Head of caudate nucleus (tissue), 42 donors: Measurements from ENCODE around the gene OR5W2.
"Not testable (repeated sequence)": the region's sequence is repeated elsewhere in the genome, so short reads cannot be mapped to it uniquely, and the experiment has no call there.

Experiments used
- DNase-seq, 42 donors: peaks; one replicate each; pipeline versions ENCODE4 v3.0.0 to v3.0.0-alpha.2; 2020 to 2021; ENCODE audit warnings: mixed read lengths in 7 of 42
- intact Hi-C: fragments of 100-400 bp; cut with DNase I; formaldehyde crosslinking; loops from one replicate; pipeline ENCODE4 v1.15.0; 2022

Gene OR5W2

DNA sequence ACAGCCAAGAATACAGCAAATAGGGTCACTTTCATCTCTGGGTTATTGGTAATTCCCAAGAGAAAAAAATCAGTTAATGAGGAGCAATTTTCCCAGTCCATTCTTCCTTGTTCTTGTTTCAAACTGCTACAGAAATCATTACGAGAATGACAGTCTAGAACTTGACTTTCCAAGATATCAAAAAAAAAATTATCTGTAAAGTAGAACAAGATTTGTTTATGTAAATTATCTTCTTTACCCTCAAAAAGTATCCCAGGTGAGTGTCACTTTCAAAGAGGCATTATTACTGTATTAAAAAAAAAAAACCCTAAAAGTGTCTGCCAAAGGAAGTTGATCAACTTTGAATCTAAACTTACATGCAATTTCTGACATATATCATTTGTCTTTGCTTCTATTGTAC, at the start of gene OR5W2:
OR5W2 (minus strand) TSS at position 101 of the 400 bp plus-strand sequence; CDS start at position 101, 0 bp downstream.
- intact Hi-C loops, result no loop called here
- no peak for DNase-seq

DNA sequence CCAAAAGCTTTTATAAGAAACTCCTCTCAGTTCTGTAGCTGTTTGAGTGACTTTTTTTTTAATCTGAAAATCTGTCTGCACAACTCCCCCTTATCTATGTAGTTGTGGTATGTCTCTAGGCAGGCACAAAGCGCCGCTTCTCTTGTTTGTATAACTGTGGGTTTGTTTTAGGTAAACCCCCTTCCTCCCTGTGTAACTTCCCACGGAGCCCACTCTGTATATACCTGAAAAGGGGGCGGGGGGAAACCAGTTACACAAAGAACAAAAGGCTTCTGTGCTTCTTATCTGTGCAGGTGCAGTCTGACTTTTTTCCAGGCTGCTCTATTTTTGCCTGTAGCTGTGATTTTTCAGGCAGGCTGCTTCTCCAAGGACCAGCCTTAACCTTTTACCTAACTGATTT, 42.1 kb upstream of the OR5W2 start:
- no peak for DNase-seq
- intact Hi-C loops, result no loop called here

DNA sequence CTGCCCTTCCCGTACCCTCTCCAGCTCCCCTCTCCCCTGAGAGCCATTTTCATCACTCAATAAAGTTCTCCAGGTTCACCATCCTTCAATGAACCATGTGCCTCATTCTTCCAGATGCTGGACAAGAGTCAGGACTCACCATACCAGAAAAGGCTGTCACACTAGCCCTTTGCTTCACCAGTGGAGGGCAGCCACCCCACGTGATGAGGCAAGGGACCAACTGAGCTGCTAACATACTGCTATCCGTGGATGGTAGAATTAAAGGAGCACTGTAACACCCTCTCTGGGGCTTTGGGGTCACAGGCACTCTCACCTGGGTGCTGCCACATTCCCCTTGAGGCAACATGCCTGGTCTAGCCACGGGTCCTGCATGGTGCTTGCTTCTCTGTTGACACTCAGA, 34.9 kb upstream of the OR5W2 start:
- no peak for DNase-seq
- intact Hi-C loops, result no loop called here

GRCh38 chr11:55942785-55943392, 28.5 kb upstream of the OR5W2 start:
- intact Hi-C loops, result no loop called here
- DNase-seq, result peak in 5 of 42 donors; percentile 2 to 39 (median 5)

- intact Hi-C loops, result no loop called here
- DNase-seq, result no peak
Observed at GRCh38 chr11:55936300-55936699, 21.9 kb upstream of the OR5W2 start, which contains the start of gene OR5I1. TSS of gene OR5I1 (minus strand) at chr11:55936400. CDS start at chr11:55936400, 0 bp downstream.

GRCh38 chr11:55920537-55920936, 6.2 kb upstream of the OR5W2 start:
- no peak for DNase-seq
- intact Hi-C loops, result no loop called here

GRCh38 chr11:55902308-55902707, 12.1 kb downstream of the OR5W2 start:
- intact Hi-C loops, result no loop called here
- no peak for DNase-seq

- intact Hi-C loops, result no loop called here
- no peak for DNase-seq
Observed at GRCh38 chr11:55895216-55895615, 19.2 kb downstream of the OR5W2 start.

GRCh38 chr11:55885481-55885880, 28.9 kb downstream of the OR5W2 start:
- intact Hi-C loops, DNase-seq: not testable (repeated sequence)

DNA sequence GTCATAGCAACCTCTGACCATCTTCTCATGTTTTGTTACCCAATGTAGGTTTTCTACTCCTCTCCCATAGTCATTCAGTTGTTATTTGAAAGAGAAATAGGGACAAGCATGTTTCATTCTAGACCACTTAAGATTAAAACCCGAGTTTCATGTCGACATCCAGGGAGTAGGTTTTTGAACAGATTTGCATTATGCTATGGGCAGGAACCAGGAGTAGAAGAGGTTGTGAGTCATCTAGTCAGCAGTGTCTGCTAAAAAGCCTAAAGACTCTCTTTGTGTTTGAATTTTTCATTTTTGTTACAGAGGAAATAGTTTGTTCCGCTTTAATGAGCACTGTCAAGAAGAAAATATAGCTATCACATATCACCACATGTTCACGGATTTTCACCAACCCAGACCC, 29.4 kb downstream of the OR5W2 start:
- DNase-seq, intact Hi-C loops: not testable (repeated sequence)

DNA sequence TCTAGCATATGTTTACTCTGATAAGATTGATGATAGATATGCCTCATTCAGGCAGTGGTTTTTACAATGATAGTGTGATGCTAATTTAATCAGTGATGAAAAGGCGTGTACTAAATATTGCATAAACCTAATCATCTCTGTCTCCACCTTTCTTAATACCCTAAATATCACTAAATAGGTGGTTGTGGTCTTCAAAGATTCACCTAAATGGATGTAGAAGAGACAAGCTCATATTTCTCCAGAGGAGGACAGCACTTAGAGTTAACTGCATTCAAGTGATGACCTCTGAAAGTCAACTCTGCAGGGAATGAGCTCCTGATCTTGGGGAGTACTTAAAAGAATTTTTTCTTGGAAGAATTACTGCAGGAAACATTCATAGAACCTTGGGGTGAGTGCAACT, 31.4 kb downstream of the OR5W2 start, which contains the start of gene TRIM51:
TRIM51 (plus strand) TSS at position 301 of the 400 bp plus-strand sequence. CDS start 2,132 bp downstream, outside the sequence.
- DNase-seq, intact Hi-C loops: not testable (repeated sequence)

GRCh38 chr11:55873146-55873545, 41.2 kb downstream of the OR5W2 start:
- DNase-seq, result peak in 4 of 42 donors; percentile 8 to 38 (median 20)

DNA sequence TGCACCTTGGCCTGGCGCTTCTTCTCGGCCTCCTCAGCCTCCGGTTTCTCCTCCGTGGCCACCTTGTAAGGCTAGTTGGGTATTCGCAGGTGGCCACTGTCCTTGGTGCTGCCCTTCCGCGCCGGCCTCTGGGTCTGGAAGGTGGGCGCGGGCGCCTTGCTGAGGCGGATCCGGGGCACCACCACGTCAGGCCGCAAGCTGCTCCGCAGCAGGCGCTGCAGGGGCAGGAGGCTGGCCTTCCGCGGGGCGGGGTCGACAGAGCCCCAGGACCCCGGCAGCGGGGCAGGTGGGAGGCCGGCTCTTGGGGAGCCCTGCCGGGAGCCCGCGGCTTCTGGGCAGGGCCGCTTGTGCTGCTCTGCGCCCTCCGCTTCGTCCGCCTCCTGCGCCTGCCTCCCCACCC, 41.7 kb downstream of the OR5W2 start:
- DNase-seq, intact Hi-C loops: not testable (repeated sequence)

More at GRCh38 chr11:55873146-55873545, 41.2 kb downstream of the OR5W2 start:
- intact Hi-C loops, result not testable (repeated sequence)

- DNase-seq, intact Hi-C loops: not testable (repeated sequence)
Observed at GRCh38 chr11:55867354-55867753, 47.0 kb downstream of the OR5W2 start.
